ENCODE measurements around the gene OR5H1.
"Not testable (repeated sequence)": the region's sequence is repeated elsewhere in the genome, so short reads cannot be mapped to it uniquely, and the experiment has no call there.

OR5H1 gene

DNA sequence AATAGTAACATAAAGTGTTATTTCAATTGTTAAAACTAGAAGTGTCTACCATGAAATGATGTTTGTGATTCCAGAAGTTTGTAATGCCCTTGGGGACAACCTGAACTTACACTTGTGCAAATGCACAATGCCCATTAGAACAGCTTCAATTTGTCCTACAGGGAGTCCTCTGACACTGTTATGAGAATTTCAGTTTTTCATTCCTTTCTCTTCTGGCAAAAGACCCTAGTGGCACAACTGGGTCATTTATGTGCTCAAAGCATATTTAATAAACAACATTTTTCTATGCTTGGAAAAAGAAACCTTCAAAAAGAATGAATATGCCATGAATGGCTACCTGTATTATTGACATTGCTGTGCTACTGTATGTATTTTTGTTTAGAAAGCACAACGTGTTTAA lies at the start of gene OR5H1:
Gene OR5H1, plus strand, starts transcription at position 301 of the 400 bp plus-strand sequence. CDS start 1,977 bp downstream, outside the sequence.
- DNase-seq: no peak

DNA sequence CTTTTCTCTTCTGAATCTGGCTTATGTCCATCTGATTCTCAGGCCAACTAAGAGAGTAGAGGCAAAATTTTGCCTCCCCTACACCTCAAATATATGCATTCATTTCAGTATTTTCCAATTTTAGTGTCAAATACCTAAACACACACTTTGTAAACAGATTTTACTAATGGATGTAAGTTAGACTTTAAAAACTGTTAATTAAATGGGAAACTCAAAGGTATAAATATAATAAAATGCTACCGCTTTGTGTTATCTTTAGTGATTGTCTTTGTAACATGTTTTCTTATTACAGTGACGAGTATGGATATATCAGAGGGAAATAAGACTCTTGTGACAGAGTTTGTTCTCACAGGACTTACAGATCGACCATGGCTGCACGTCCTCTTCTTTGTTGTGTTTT lies 43.6 kb upstream of the OR5H1 start, which contains the start of gene OR5AC2:
Gene OR5AC2, plus strand, starts transcription at position 301 of the 400 bp plus-strand sequence. Its CDS starts 0 bp downstream, at position 301.
- DNase-seq: no peak

DNA sequence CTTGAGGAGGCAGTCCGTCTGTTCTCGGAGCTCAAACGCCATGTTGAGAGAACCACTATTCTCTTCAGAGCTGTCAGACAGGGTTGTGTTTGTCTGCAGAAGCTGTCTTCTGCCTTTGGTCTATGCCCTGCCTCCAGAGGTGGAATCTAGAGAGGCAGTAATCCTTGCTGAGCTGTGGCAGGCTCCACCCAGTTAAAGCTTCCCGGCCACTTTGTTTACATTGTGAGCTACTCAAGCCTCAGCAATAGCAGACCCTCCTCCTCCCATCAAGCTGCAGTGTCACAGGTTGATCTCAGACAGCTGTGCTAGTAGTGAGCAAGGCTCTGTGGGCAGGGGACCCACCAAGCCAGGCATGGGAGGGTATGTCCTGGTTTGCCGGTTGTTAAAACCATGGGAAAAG lies 34.6 kb upstream of the OR5H1 start:
- no peak for DNase-seq

DNA sequence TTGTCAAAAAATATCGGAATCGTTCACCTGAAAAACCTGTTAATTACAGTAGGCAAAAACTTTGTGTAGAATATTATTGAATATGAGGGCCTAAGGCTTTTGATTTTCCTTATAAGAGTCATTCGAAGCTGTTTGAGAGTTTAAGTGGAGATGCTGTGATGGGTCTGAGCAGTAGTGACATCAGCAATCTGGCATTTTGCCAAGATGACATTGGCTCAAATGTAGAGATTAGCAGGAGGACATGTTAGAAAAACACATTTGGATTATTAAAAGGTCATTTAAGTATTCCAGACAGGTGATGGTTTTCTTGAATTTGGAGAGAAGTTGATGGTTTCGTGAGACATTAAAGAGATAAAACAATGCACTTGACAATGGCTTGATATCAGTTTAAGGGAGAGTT lies 30.7 kb upstream of the OR5H1 start:
- DNase-seq: no peak

DNA sequence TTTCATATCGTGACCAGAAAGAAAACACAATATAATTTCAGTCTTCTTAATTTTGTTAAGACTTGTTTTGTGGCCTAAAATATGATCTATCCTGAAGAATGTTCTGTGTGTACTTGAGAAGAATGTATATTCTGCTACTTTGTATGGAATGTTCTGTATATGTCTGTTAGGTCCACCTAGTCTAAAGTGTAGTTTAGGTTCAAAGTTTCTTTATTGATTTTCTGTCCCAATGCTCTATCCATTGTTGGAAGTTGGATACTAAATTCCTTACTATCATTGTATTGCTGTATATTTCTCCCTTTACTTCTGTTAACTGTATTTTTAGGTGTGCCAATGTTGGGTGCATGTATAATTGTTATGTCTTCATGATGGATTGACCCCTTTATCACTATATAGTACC lies 22.4 kb upstream of the OR5H1 start:
- DNase-seq: no peak

DNA sequence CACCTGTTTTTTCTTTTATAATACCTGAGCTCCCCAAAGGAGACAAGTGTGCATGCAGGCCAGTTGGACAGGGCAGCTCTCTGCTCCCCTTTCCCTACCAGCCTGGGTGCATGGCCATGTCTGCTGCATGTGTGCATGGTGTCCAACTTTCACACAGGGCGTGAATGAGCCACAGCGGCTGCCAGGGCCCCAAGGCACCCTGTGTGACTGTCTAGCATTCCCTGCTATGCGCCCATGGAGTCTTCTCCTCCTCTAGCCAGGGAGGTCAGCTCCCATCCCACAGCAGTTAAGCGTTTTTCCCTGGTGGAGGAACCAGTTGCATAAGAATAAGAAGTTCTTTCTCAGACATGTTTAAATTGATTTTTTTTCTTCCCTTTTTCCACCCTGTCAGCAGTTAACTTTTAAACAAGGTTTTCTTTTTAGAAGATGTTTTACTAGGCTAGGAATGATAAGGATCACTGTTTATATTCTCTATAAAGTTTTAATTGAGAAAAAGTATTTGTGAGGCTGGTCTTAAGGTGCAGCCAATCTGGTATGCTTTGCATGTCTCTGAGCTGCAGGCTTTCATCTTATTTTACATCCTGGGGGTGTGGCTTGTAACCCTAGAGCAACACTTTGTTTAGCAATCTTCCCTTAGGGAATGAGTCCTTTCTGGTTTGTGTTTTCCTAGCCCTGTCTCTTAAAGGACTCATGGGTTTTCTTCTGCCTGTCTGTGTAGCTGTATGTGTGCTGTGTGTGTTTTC lies 20.5 kb upstream of the OR5H1 start:
- DNase-seq: no peak

DNA sequence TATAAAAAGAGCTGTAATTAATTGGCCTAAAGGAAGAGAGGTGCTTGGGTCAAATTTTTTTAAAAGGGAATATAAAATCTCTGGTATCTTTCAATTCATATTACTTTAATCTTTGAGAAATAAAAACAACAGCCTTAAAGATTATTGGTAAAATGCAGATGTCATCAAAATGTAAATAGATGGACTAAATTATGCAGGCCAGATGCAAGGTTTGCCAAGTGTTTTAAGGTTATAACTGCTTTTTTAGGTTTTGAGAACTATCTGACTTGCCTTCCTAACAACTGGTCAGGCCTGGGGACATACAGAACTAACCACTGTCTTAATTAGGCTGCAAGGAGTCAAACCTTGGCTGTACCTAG lies 20.0 kb upstream of the OR5H1 start:
- no peak for DNase-seq

DNA sequence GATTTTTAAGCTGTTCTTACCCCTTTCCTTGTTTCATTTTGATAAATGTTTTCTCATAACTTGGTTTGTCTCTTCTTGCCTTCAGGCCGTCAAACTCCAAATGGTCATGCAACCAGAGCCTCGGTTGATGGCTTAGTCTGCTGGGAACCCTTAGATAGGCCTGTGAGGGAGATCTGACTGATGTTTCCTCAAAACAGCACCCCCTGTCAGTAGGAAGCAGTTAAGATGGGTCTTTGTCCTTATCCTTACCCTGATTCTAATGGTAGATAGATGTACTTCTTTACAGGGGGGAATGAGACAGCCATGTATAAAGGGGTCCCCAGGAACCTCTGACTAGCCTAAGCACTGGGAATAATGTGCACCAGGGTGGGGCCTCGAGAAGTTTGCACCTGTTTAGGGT lies 16.3 kb upstream of the OR5H1 start:
- DNase-seq: no peak

DNA sequence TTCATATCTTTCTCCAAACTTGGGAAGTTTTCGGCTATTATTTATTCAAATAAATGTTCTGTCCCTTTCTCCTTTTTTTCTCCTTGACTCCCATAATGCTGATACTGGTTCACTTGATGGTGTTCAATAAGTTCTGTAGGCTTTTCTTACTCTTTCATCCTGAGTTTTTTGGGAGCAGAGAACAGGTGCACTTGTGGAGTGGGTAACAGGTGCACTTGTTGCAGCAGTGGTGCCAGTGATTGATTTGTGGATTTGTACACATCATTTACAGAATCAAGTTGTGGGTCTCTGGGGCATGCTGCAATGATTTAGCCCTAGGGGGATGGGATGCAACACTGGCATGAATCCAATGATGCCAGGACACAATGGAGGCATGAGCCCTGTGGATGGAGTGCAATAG lies 14.8 kb upstream of the OR5H1 start:
- DNase-seq: no peak

DNA sequence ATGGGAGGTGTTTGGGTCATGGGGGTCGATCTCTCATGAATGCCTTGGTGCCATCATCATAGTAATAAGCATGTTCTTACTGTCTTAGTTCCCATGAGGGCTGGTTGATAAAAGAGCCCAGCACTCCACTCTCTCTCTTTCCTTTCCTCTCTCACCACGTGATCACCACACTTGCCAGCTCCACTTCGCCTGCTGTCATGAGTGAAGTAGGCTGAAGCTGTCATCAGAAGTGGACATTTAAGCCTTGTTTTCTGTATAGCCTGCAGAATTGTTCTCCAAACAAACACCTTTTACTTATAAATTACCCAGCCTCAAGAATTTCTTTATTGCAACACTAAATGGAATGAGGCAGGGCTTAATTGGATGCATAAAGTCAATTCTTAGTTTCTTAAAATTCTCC lies 6.1 kb downstream of the OR5H1 start:
- DNase-seq: no peak

DNA sequence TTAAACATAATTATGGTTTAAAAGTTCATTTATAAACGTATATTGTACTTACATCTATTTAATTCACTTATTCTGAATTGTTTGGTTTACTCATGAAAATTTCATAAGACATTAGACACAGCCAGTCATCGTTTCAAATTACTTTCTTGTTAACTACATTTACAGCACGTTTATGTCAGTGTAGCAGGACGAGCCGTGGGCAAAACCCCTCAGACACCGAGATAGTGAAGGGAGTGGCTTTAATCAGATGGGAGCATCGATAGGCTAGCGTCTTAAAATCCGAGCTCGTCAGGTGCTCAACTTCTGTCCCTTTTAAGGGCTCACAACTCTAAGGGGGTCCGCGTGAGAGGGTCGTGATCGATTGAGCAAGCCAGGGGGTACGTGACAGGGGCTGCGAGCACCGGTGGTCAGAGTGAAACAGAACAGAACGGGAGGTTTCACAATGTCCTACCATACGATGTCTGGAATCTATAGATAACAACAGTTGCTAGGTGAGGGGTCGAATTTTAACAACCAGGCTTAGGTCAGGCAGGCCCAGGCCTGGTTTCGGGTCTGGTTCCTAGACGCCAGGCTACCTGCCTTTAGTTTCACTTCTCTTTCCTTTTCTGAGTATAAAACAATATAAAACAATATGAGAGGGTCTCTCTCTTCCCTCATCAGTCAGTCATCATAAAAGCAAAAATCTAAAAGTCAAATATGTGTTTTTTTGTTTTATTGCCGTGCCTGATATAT lies 7.5 kb downstream of the OR5H1 start:
- DNase-seq: not testable (repeated sequence)

DNA sequence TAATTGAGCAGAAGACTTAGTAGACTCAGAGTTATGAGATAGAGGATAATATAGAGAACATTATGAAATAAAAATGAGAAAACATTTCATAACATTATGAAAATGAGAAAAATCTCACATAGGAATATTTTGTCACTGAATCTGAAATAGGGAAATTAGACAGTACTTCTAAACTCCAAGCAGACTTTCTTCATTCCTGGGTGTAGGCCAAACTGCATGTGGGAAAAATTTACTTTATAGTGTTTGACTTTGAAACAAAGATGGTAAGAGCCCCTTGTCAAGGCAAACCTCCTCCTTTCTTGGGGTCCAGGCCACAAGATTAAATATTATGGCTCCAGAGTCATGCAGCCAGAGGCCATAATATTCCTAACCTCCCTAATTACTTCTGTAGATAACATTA lies 10.0 kb downstream of the OR5H1 start:
- DNase-seq: no peak

DNA sequence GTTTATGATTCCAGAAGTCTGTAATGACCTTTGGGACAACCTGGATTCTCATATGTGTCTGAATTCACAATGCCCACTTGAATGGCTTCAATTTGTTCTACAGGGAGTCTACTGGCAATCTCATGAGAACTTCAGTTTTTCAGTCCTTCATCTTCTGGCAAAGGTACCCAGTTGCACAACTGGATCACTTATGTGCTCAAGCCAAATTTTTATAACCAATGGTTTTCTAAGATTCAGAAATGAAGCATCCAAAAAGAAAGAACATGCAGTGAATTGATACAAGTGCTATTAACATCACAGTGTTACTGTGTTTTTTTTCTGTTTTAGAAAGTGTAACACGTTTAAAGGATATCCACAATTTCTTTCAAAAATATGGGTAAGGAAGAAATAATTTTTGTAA lies 16.7 kb downstream of the OR5H1 start, which contains the start of gene OR5H14:
Gene OR5H14, plus strand, starts transcription at position 301 of the 400 bp plus-strand sequence. CDS start 1,907 bp downstream, outside the sequence.
- no peak for DNase-seq

DNA sequence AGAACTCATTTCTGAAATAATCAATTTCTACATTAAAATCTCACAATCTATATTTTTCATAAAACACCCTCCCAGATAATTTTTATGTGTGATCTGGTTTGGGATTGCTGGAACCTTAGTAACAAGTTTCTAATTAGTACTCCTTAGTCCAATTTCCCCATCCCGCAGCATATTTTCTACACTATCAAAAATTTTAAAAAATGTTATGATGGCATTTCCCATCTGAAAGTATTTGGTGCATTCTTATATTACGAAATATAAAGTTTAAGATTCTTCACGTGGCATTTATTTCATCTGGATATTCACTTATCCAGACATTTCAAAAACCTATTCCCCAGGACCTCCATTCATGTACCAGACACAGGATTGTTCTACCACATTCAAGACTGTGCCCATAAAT lies 18.2 kb downstream of the OR5H1 start:
- no peak for DNase-seq

DNA sequence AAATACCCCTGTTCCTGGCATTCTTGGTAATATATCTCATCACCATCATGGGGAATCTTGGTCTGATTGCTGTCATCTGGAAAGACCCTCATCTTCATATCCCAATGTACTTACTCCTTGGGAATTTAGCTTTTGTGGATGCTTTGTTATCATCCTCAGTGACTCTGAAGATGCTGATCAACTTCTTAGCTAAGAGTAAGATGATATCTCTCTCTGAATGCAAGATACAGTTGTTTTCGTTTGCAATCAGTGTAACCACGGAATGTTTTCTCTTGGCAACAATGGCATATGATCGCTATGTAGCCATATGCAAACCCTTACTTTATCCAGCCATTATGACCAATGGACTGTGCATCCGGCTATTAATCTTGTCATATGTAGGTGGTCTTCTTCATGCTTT lies 18.9 kb downstream of the OR5H1 start:
- not testable (repeated sequence) for DNase-seq

DNA sequence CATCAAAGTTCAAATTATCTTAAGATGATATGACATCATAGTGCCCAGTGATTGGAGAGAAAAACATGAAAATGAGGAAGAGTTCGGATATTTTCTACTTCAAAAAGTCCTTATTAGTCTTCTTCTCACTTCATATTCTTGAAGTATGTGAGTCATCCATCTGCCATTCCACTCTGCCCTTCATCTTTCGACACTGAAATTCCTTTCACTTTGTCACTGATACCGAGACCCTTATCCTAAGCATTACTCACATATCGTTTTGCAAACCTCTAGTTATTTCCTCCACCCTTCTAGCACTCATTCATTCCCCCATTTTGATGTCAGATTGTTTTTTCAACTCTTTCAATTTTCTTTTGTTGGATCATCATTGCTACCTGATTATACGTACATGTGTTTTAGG lies 20.7 kb downstream of the OR5H1 start:
- DNase-seq: no peak

DNA sequence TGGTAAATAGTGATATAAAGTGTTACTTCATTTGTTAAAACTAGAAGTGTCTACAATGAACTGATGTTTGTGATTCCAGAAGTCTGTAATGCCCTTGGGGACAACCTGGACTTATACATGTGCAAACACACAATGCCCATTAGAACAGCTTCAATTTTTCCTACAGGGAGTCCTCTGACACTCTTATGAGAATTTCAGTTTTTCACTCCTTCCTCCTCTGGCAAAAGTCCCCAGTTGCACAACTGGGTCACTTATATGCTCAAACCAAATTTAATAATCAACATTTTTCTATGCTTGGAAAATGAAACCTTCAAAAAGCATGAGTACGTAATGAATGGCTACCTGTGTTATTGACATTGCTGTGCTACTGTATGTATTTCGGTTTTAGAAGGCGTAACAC lies 35.9 kb downstream of the OR5H1 start, which contains the start of gene OR5H15:
Gene OR5H15, plus strand, starts transcription at position 301 of the 400 bp plus-strand sequence. CDS start 2,004 bp downstream, outside the sequence.
- no peak for DNase-seq

DNA sequence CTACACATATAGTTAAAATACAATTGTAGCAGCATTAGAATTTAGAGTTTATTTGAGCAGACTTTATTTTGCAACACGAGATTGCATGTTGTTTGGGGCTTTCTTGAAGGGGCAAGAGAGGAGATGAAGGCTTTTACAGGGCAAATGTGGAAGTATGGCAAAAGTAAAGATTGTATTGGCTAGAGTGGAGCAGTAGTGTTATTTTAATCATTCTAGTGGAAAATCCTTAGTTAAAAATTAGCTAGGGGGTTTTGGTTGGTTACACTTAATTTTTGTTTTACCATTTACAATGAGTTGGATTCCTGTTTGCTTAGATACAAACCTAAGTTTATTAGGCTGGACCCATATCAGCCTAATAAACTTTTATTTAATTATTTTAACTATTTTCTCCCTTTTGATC lies 40.5 kb downstream of the OR5H1 start:
- DNase-seq: no peak

DNA sequence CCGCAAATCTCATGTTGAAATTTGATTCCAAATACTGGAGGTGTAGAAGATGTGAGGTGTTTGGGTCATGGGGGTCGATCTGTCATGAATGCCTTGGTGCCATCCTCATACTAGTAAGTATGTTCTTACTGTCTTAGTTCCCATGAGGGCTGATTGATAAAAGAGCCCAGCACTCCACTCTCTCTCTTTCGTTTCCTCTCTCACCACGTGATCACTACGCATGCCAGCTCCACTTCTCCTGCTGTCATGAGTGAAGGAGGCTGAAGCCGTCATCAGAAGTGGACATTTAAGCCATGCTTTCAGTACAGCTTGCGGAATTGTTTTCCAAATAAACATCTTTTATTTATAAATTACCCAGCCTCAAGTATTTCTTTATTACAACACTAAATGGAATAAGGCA lies 42.1 kb downstream of the OR5H1 start:
- DNase-seq: no peak

DNA sequence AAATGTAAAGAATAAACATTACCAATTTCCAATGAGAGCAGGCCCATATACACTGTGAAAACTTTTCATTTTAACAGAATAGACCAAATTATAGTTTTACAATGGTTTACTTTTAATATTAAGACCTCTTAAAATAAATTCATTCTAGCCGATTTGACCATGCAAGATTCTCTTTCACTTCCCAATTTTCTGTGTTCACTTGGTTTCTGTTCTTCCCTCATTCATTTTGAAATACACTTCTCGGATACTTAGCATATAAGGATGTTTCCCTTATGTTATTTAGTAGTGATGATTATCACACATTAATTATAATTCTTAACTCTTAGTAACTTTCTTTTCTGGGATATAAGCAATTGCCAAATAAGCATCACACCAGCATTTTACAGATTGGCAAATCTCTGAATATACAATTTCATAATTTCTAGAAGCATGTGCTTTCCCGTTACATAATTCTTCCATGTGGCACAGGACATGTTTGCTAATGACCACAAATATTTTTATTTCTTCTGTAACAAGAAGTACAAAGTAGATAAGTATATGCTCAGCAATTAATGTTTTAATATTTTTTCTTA lies 49.9 kb downstream of the OR5H1 start:
- no peak for DNase-seq

DNA sequence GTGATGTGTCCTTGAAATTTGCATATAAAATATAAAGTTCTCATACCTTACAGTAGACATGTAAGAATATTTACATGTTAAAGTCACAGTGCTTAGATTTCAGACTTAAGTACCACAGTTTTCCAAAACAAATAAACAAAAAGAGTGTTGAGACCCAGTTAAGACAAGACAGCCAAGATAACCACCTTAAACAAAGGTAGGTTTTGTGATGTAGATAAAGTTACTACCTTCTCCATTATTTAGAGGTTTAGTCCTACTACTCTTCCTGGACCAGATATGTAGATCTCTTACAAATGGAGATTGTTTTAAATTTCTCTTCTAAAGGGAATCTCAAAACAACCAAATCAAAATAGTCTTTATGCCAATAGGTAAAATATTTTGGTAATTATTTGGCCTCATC lies 51.7 kb downstream of the OR5H1 start:
- no peak for DNase-seq

DNA sequence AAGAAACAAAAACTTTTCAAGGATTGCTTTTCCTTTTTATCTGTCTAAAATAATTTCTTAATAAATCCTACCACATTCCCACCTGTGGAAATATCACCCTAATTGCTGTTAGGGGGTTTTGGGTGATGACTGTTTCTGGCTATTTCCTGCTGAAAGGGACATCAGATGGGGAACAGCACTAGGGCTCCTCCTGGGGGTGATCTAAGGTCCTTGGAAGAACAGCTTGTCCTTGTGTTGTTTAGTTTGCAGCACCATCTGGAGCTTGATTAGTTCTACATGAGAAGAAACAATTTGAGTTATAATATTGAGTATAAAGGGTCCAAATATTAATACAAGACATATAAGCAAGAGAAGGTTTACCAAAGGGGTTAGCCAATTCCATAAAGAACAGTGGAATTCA lies 54.7 kb downstream of the OR5H1 start:
- no peak for DNase-seq

All from stimulated activated CD8-positive, alpha-beta memory T cell treated with anti-CD3 and anti-CD28 coated beads, Interleukin-4, amount 100 ng/mL, for 48 hours (primary cell).